Lung (tissue), 12 donors: ENCODE measurements around the gene TMEM19. TPM values are rescaled to one million over a fixed set of nuclear protein-coding genes. Genes with fewer than 3 reads are reported as not detected.
"Not testable (repeated sequence)": the region's sequence is repeated elsewhere in the genome, so short reads cannot be mapped to it uniquely, and the experiment has no call there.

Experiments
- ATAC-seq: fragments of 200-7000 bp; cut with Tn5 transposase; one replicate; pipeline ENCODE4 v1.9.1; 2020; ENCODE audit warnings: moderate number of reproducible peaks; ENCODE audit not compliant: insufficient read depth, low FRiP score
- DNase-seq, 3 donors: peaks; one replicate each; pipeline ENCODE4 v3.0.0-alpha.2; 2013 to 2017
- H3K27ac ChIP-seq, 2 donors: one replicate each; pipeline ENCODE4 v1.5.1; 2013; ENCODE audit warnings: mild to moderate bottlenecking in 2 of 2, moderate library complexity in 2 of 2, control low read depth in 1 of 2, inconsistent platforms in 1 of 2, low read depth in 1 of 2, low read length in 1 of 2
- H3K27me3 ChIP-seq, 3 donors: one replicate each; pipeline ENCODE4 v1.5.1; 2013; ENCODE audit warnings: low read length in 2 of 3; ENCODE audit not compliant: control insufficient read depth in 3 of 3, insufficient read depth in 3 of 3
- H3K36me3 ChIP-seq, 4 donors: one replicate each; pipeline ENCODE4 v1.5.1; 2013; ENCODE audit warnings: low read length in 4 of 4, mild to moderate bottlenecking in 1 of 4, moderate library complexity in 1 of 4; ENCODE audit not compliant: control insufficient read depth in 4 of 4, insufficient read depth in 4 of 4
- H3K4me1 ChIP-seq, 5 donors: one replicate each; pipeline ENCODE4 v1.5.1; 2013; ENCODE audit warnings: low read length in 5 of 5, mild to moderate bottlenecking in 2 of 5, moderate library complexity in 1 of 5; ENCODE audit not compliant: control insufficient read depth in 5 of 5, insufficient read depth in 5 of 5
- H3K4me3 ChIP-seq: one replicate; pipeline ENCODE4 v1.5.1; 2013; ENCODE audit warnings: mild to moderate bottlenecking, control low read depth, moderate library complexity
- H3K9ac ChIP-seq, 2 donors: one replicate each; pipeline ENCODE4 v1.5.1; 2013; ENCODE audit warnings: low read length in 2 of 2, control low read depth in 1 of 2; ENCODE audit not compliant: insufficient read depth in 1 of 2
- H3K9me3 ChIP-seq, 4 donors: one replicate each; pipeline ENCODE4 v1.5.1; 2013; ENCODE audit warnings: low read length in 3 of 4, mild to moderate bottlenecking in 1 of 4, moderate library complexity in 1 of 4; ENCODE audit not compliant: control insufficient read depth in 4 of 4, insufficient read depth in 3 of 4
- CTCF ChIP-seq: IDR thresholded peaks from 2 replicates; pipeline ENCODE4 v1.5.1; 2012; ENCODE audit warnings: mild to moderate bottlenecking; ENCODE audit errors: control extremely low read depth, extremely low read depth
- WGBS, 2 donors: extraction: QIAGEN DNeasy Blood & Tissue Kit; methylation state at CpG; one replicate each; pipeline ENCODE4 v1.1.7; 2013; 5-methylcytosine and 5-hydroxymethylcytosine counted together
- polyA plus RNA-seq, 2 donors: library from polyadenylated mRNA; stranded (reverse); fragments of 200-250 nt; gene quantifications; one replicate each; pipeline ENCODE4 v1.2.1, GENCODE V29; 2013
- total RNA-seq, 2 donors: library from RNA; depleted of rRNA in 1 of 2; stranded (reverse); fragments of >200 nt in 1 of 2; gene quantifications; one replicate each; pipeline ENCODE4 v1.2.1, GENCODE V29; 2014 to 2021
- donor health status: control.
- donor health status: control.
- donor health status: Bipolar disorder and iron deficiency.
- donor health status: healthy.
- donor health status: DM: yes; HTN: yes; CAD: no.

TMEM19 gene
- total and polyA plus RNA-seq, 4 donors = 8.9 to 25.2 (median 13.4) TPM

- Histone ChIP-seq H3K9me3 (no peaks in the 10 kb centered on the region), H3K4me3 (no peak overlapping the region), H3K9ac (no peak overlapping the region), H3K27ac (no peak overlapping the region), H3K36me3 (peaks cover 0 to 12% (median 6%) of the 10 kb centered on the region in 4 donors), H3K4me1 (peaks cover 0 to 13% (median 3%) of the 10 kb centered on the region in 5 donors), H3K27me3 (no peaks in the 10 kb centered on the region)
- ATAC-seq (no peak), DNase-seq (no peak)
- 97 to 98% methylated on average over 7 of the region's 7 CpGs for WGBS, 2 donors
- TF ChIP-seq CTCF = no peak
These were observed 7.2 kb downstream of the TMEM19 start for GRCh38 chr12:71693126-71693525.

GRCh38 chr12:71693651-71694050 lies 7.8 kb downstream of the TMEM19 start:
- H3K9ac ChIP-seq, H3K9me3 ChIP-seq, H3K27me3 ChIP-seq, ATAC-seq, H3K4me3 ChIP-seq, H3K4me1 ChIP-seq, DNase-seq: not testable (repeated sequence)
- Histone ChIP-seq H3K36me3 (peaks cover under 1 to 17% (median 7%) of the 10 kb centered on the region in 4 donors), H3K27ac (peak overlapping the region in 1 of 2 donors; percentile 68)
- WGBS, 2 donors = 85 to 95% methylated on average over 5 of the region's 5 CpGs

GRCh38 chr12:71694099-71694820 lies 8.4 kb downstream of the TMEM19 start:
- Histone ChIP-seq H3K9me3 (no peaks in the 10 kb centered on the region), H3K4me3 (no peak overlapping the region), H3K27ac (peak overlapping the region in 1 of 2 donors; percentile 68), H3K9ac (no peak overlapping the region), H3K36me3 (peaks cover 7 to 22% (median 11%) of the 10 kb centered on the region in 4 donors), H3K4me1 (peaks cover 0 to 8% (median under 1%) of the 10 kb centered on the region in 5 donors), H3K27me3 (no peaks in the 10 kb centered on the region)
- 89 to 100% methylated on average over 1 of the region's 1 CpG for WGBS, 2 donors
- ATAC-seq (no peak), DNase-seq (no peak)
- TF ChIP-seq CTCF = no peak

- DNase-seq (no peak), ATAC-seq (no peak)
- peaks cover 0 to 8% (median 0%) of the 10 kb centered on the region in 5 donors for H3K4me1 ChIP-seq
- TF ChIP-seq CTCF = no peak
- H3K27ac ChIP-seq = no peak overlapping the region
- H3K9me3 ChIP-seq = no peaks in the 10 kb centered on the region
- WGBS, 2 donors = 92 to 97% methylated on average over 1 of the region's 1 CpG
- peaks cover 10 to 23% (median 19%) of the 10 kb centered on the region in 4 donors for H3K36me3 ChIP-seq
- no peak overlapping the region for H3K9ac ChIP-seq
- no peaks in the 10 kb centered on the region for H3K27me3 ChIP-seq
- H3K4me3 ChIP-seq = no peak overlapping the region
These were observed 9.9 kb downstream of the TMEM19 start for GRCh38 chr12:71695782-71696181.

- H3K4me3 ChIP-seq, H3K27me3 ChIP-seq, DNase-seq, H3K4me1 ChIP-seq, H3K9me3 ChIP-seq, H3K27ac ChIP-seq, ATAC-seq, H3K9ac ChIP-seq: not testable (repeated sequence)
- 96 to 97% methylated on average over 8 of the region's 8 CpGs for WGBS, 2 donors
- peaks cover 9 to 23% (median 20%) of the 10 kb centered on the region in 4 donors for H3K36me3 ChIP-seq
These were observed 16.3 kb downstream of the TMEM19 start for GRCh38 chr12:71702181-71702580.
